HL-60/S4 treated with phorbol 12-myristate 13-acetate at 8.2 ng/mL for 4 days and 3 days (cell line): ENCODE results near the gene CRB3.
"Not testable (repeated sequence)": the region's sequence is repeated elsewhere in the genome, so short reads cannot be mapped to it uniquely, and the experiment has no call there.

Source experiments
- in situ Hi-C: fragments of 300-500 bp; cut with MboI; formaldehyde crosslinking; loops from 2 replicates; pipeline ENCODE4 v1.15.0; 2022; ENCODE audit warnings: low sequenced_read_pairs

The CRB3 gene

DNA sequence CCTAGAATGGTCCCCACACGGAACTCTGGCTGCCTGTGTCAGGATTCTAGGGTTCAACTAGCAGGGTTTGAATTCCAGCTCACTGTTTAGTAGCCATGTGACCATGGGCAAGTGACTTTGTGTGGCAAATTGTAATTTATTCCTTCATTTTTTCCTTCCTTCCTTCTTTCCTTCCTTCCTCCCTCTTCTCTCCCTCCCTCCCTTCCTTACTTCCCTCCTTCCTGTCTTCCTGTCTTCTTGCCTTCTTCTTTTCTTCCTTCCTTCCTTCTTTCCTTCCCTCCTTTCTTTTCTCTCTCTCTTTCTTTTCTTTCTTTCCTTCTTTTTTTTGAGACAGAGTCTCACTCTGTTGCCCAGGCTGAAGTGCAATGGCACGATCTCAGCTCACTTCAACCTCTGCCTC is 26.1 kb downstream of the CRB3 start:
- in situ Hi-C loops = no loop called here

DNA sequence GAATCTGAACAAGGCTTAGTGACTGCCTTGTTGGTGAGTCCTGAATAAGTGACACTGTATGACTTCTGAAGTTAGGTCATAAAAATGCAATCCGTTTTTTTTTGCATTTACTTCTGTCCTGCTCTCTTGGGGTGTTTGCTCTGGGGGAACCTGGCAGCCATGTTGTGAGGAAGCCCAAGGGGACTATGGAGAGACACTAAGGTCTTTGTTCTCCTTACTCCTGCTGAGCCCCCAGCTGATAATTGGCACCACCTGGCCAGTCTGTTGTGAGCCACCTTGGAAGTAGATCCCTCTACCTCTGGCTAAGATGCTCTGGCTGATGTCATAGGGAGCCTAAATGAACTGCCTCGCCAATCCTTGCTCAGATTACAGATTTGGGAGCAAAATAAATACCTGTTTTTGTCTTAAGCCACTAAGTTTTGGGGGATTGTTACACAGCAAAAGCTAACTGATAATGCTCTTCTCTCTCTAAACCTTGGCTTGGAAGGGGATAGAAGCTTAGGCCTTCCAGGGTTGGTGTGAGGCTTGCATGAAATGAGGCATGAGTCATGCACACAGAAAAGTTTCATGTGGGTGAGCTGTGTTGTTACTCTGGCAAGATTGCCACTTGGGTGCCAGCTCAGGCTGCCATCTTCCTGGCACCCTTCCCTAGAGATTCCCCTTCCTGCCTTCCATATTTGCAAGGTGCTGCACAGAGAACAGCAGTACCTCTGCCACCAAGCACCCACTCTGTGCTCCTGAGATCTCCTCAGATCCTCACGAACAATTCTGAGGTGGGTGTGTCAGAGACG is 27.9 kb downstream of the CRB3 start:
- in situ Hi-C loops = no loop called here

DNA sequence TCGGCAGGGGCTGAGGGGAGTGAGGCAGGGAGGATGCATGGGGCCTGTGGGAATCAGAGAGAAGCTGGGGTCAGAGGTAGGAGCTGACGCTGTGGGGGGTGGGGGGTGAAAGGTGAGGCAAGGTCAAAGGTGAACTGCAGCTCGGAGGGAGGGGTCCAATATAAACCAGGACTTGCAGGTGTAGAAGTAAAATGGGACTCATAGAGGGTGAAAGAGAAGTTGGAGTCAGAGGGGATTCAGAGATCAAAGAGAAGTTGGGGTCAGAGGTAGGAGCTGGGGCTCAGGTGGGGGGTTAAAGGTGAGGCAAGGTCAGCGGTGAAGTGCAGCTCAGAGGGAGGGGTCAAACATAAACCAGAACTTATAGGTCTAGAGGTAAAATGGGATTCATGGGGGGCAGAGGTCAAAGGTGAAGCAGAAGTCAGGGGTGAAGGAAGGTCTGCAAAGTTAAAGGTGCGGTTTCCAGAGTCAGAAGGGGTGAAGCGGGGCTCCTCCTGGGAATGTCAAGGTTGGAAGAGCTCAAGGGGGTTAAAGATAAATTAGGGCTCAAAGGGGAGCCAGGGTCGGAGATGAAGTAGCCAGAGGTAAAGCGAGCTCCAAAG is 30.5 kb downstream of the CRB3 start:
- in situ Hi-C loops = no loop called here

DNA sequence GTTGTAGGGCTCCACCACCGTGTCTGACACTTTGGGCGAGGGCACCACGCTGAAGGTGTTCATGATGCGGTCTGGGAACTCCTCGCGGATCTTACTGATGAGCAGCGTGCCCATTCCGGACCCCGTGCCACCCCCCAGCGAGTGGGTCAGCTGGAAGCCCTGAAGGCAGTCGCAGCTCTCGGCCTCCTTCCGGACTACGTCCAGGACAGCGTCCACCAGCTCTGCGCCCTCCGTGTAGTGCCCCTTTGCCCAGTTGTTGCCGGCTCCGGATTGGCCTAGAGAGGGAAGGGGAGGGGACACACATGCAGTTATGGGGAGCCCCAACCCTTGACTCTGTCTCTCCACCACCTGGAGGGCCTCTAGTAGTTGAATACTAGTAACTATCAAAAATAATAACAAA is 31.9 kb downstream of the CRB3 start:
- in situ Hi-C loops = no loop called here

DNA sequence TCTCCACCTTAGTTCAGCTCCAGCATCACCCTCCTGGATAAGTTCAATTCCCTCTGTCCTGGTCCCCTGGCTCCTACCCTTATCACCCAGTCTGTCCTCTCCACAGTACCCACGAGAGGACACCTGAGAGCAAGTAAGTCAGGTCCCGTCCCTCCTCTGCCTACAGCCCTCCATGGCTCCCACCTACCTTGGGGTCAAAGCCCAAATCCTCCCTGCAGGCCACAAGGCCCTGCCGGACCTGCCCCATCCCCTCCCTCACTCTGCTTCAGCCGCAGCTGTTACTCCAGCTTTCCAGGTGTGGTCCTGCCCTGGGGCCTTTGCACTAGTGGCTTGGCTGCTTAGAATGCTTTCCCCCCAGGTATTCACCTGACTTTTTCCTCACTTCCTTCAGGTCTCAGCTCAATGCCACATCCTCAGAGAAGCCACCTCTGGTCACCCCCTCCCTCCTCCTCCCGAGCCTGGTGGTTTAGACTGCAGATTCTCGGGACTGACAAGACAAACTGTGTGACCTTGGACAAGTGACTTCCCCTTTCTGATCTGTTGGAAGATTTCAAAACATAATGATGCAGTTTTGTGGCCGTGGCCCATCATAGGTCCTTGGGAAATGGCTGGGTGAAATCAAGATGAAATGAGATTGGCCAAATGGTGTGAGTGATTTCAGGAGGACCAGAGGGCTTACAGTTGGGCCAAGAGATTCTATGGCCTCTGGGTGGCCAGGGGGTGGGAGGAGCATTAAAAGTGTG is 34.4 kb downstream of the CRB3 start:
- in situ Hi-C loops = no loop called here

DNA sequence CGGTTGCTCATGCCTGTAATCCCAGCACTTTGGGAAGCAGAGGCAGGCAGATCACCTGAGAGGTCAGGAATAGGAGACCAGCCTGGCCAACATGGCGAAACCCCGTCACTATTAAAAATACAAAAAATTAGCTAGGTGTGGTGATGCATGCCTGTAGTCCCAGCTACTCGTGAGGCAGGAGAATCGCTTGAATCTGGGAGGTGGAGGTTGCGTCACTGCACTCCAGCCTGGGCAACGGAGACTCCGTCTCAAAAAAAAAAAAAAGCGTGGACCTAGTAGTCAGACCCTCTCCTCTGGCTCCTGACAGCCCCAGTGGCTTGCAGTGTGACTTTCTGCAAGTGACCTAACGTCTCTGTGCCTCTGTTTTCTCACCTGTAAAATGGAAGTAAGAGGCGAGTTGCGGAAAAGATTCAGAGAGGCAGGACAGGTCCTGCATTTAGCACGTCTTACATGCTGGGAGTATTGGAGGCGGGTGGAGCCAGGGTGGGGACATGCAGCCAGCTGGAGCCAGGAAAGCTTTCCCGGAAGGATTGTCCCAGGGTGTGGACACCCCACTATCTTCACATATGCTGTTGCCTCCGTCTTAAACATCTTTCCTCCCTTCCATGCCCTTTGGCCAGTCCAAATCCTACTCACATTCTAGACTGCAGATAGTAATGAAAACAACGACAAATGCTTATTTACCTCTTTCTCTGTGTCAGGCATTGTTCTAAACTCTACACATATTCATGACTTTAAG is 35.1 kb downstream of the CRB3 start:
- in situ Hi-C loops = no loop called here

DNA sequence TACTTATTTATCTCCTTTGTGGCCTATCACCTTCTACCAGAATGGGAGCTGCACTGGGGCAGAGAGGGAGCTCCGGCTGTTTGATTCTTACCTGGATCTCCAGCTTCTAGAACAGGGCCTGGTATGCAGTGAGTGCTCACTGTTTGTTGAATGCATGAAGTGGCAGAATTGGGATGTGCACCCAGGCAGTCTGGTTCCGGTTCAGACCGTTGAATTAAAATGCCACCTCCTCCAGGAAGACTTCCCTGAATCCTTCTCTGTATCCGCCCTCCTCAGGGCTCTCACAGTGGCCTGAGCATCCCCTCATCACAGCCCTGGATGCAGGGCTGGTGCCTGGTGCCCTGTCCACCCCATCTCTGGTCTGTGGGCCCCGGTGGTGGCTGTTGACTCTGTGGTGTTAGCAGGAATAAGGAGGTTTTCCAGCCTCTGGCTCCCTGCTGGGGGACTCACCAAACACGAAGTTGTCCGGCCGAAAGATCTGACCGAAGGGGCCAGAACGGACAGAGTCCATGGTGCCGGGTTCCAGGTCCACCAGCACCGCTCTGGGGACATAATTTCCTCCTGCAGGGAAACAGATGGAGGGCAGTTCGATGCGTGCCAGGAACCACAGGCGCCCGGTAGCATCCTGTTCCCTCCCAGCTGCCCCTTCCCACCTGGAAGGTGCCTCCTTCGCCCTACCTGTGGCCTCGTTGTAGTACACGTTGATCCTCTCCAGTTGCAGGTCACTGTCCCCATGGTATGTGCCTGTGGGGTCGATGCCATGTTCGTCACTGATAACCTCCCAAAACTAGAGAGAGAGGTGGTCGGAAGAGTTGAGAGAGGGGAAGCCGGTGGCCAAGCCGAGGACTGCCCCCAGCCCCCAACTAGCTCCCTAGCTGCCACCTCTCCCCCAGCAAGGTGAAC is 37.0 kb downstream of the CRB3 start:
- in situ Hi-C loops = no loop called here

DNA sequence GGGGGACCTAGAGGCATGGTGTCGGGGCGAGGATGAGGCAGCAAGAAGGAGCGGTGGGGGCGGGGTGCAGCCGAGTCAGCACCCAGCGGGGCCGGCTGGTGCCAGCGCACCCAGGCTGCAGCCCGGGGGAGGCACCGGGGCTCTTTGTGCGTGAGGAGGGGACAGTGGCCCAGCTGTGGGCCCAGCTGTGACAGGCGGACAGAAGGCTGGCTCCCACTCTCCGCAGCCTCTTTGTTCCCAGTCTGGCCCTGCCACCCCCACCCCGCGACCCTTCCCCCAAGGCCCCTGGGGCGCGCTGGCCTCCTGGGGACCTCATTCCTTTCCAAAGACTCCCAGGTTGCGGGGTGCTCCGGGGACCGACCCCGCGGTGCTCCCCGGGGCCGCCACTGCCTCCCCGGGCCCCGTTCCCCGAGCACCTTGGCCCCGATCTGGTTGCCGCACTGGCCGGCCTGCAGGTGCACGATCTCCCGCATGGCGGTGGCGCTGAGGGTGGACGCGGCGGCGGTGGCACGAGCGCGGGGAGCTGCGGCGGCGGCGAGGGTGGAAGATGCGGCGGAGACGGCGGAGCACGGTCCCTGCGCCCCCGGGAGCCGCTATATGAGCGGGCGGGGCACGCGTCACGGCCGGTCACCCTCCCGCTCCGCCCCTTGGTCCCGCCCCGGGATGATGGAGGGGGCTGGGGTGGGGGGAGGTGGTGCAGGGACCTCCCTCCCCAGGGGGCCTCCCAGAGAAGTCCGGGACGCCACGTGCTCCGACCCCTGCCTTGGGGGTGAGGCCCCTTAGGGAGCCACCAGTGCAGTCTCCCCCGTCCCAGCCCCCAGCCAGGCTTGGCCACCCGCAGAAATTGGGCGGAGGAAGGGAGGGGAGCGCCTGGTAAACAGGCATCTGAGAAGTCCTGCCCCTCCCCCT is 37.9 kb downstream of the CRB3 start, which contains the start of gene TUBB4A:
TUBB4A (minus strand) TSS at position 570 of the 909 bp plus-strand sequence; CDS start at position 473, 97 bp downstream.
- in situ Hi-C loops = no loop called here

DNA sequence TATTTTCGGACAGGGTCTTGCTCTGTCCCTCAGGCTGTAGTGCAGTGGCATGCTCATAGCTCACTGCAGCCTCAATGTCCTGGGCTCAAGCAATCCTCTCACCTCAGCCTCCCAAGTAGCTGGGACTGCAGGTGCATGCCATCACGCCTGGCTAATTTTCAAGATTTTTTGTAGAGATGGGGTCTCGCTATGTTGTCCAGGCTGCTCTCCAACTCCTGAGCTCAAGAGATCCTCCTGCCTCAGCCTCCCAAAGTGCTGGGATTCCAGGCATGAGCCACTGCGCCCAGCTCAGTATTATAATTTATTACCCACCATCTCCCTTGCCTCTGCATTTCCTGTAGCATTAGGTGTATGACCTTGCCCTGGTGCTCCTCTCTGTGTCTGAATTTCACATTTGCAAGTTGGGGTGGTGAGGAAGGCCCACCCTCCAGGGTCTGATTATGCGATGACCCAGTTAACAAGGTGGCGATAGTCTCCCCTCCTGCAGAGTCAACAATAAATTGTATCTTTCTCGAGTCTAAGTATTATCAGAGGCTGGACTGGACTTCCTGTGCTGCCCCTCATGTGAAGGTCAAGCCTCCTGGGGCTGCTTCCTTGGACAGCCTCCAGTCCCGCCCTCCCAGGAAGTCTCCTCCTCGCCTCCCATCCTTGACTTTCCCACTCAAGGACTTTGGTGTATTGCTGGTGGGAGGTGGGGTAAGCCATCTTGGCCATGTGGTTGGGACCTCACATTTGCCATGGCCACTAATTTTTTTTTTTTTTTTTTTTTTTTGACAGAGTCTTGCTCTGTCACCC is 39.5 kb downstream of the CRB3 start:
- in situ Hi-C loops = no loop called here

DNA sequence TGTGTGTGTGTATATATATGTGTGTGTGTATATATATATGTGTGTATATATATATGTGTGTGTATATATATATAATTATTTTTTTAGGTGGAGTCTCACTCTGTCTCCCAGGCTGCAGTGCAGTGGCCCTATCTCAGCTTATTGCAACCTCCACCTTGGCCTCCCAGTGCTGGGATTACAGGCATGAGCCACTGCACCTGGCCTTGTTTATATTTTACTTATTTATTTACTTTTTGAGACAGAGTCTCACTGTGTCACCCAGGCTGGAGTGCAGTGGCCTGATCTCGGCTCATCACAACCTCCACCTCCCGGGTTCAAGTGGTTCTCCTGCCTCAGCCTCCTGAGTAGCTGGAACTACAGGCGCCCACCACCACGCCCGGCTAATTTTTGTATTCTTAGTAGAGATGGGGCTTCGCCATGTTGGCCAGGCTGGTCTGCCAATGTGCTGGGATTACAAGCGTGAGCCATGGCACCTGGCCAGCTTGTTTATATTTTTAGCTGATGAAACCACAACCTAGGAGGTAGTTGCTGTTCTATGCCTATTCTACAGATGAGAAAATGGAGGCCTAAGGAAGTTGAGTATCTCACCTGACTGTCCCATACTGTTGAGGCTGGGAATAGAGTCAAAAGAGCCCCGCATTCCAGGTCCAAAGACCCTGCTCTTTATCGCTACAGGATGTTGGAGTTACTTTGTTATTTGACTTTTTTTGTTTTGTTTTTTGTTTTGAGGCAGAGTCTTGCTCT is 44.1 kb downstream of the CRB3 start:
- in situ Hi-C loops = not testable (repeated sequence)

DNA sequence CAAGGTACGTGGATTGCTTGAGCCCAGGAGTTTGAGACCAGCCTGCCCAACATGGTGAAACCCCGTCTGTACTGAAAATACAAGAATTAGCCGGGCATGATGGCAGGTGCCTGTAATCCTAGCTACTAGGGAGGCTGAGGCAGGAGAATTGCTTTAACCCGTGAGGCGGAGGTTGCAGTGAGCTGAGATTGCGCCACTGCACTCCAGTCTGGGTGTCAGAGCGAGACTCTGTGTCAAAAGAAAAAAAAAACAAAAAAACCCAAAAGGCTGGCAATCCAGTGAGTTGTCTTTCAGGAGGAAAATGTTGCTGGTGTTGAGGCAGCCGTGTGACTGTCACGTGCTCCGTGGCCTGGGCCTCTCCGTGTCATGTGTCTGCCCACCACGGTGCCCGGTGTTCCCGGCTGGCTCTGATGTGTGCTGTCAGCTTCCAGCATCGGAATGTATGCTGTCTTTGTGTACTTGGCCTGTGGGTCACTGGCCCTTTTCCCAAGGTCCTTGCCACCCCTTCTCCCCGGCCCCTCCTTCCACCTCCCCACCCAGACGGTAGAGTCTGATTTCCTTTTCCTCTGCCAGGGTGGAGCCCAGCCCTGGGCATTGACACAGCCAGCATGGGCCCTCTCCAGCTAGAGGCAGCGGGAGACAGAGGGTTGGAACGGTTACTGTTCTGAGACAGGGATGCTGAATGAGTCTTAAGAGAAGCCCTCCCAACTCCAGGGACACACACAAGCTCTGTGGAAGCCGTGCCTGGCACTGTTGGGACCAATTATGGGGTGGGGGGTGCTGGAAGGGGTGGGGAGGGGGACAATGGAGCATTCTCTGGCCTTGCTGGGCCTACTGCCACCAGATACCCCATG is 45.3 kb downstream of the CRB3 start:
- in situ Hi-C loops = no loop called here

DNA sequence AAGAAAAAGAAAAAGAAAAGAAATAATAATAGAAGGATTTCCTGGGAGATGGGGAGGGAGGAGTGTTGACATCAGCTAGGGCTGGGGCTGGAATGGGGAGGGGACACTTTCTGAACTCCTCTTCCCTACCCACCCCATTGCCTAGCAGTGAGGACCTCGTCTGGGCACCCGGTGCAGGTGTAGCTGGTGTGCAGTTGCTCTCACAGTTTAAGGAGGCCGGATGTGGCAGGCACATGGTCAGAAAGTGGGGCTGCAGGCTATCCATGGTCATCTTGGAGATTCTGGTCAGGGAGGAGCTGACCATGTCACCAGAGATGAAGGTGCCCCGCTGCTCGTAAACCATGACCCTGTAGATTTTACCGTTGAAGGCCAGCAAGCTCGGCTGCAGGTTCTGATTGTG is 46.5 kb downstream of the CRB3 start:
- in situ Hi-C loops = no loop called here

DNA sequence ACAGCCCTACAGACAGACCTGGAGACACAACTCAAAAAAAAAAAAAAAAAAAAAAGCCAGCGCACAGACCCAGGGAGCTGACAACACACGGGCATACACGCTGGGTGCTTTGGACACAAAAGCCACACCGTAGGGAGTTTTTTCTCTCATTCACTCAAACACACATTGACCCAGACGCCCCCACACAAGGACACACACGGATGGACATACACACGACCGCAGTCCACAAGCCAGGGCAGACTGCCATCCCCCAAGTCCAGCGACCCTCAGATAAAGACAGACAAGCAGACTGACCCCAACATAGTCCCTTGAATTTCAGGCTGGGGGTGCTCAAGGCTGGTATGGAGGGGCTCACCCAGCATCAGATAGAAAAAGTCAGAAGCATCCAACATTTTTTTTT is 50.0 kb downstream of the CRB3 start:
- in situ Hi-C loops = no loop called here

DNA sequence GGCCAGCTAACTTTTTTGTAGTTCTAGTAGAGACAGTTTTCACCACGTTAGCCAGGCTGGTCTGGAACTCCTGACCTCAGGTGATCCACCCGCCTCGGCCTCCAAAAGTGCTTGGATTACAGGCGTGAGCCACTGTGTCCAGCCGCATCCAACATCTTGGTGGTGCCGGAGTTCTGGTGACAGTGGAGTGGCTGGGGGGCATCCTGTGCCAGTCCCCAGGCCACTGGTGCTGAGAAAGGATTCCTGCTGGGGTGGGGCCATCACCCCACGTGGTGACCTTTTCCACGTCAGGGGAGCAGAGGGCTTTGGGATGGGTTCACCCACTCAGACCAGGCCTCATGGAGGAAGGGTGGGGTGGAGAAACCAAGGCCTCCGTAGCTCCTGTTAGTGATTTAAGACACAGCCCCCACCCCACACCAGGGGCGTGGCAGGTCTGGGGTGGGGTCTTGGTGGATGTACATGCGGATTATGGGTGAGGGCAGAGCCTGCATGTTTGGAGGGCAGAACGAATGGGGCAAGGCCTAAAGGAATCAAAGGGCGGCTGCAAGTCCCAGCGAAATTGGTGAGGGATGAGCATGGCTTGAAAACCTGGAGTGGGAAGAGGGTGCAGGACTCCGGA is 51.0 kb downstream of the CRB3 start:
- in situ Hi-C loops = no loop called here

DNA sequence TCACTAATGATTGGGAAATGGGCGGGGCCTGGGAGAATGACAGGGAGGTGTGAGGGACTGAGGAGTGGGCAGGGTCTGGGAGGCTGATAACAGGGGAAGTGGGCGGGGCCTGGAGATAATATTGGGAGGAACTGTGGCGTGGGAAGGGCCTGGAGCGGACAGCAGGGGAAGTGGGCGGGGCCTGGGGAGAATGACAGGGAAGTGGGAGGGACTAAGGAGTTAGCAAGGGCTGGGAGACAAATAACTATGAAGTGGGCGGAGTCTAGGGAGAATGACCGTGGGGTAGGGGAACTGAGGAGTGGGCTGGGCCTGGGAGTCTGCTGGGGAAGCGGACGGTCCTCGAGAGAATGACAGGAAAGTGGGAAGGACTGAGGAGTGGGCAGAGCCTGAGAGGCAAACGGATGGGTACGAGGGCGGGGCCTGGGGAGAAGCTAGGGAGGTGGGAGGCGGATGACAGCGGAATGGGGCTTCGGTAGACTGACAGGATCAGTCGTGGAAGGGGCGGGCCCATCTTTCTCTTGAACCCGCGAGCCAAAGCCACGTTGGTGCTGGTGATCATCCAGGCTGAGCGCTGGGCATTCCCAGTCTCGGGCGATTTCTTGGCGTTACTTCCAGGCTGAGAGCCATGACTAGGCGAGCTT is 52.1 kb downstream of the CRB3 start:
- in situ Hi-C loops = no loop called here
